Measurements from ENCODE around the gene EGFR.

EGFR gene

GRCh38 chr7:55107946-55108345 lies 89.1 kb downstream of the EGFR start:
- no peaks in the 10 kb centered on the region for H3K36me3 ChIP-seq
- H3K4me3 ChIP-seq, result no peak overlapping the region
- H3K4me1 ChIP-seq, result peaks cover 0 to 47% (median 25%) of the 10 kb centered on the region in 4 donors
- no peak for DNase-seq
- no peaks in the 10 kb centered on the region for H3K9me3 ChIP-seq
- H3K27me3 ChIP-seq, result no peaks in the 10 kb centered on the region
- intact Hi-C loops (cut with DNase I; ENCODE audit: low total_unique reads), result no loop called here
- no peak for TF ChIP-seq CTCF (IDR thresholded peaks at IDR 0.05)
- H3K27ac ChIP-seq, result no peak overlapping the region

DNA sequence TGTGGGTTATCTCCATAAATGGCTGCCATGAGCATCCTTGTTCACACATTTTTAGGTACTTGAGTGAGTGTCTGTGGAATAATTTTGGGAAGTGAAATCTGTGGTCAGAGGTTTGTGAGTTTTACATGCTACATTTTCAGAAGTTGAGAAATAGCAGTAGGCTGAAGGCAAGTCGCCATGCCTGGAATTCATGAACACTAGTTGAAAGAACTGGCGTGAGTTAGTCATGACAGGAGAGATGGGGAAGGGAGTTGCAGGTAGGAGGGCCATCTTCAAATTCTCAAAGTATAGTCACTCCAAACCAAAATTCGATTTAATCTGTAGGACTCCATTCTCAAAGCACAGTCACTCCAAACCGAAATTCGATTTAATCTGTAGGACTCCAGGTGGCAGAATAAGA lies 89.6 kb downstream of the EGFR start:
- no peak overlapping the region for H3K4me3 ChIP-seq
- DNase-seq, result no peak
- H3K27ac ChIP-seq, result no peak overlapping the region
- intact Hi-C loops (cut with DNase I; ENCODE audit: low total_unique reads), result no loop called here
- no peaks in the 10 kb centered on the region for H3K36me3 ChIP-seq
- peaks cover 0 to 47% (median 25%) of the 10 kb centered on the region in 4 donors for H3K4me1 ChIP-seq
- no peak for TF ChIP-seq CTCF (IDR thresholded peaks at IDR 0.05)
- no peaks in the 10 kb centered on the region for H3K9me3 ChIP-seq
- no peaks in the 10 kb centered on the region for H3K27me3 ChIP-seq

DNA sequence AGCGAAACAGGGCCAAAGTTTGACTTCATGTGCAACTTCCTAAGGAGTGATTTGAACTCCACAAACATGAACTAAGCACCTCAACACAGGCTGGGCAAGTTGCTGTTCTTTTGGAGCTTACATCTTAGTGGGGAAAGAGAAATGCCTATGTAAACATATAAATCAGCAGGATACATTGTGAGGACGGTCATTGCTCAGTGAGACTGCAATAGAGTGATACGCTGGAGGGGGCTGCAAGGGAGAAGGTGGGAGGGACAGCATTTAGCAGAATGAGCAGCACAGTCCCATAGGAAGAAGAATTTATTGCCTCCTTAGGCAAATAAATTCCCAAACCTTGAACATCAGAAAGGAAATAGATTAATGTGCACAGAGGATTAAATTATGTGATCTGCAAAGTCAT lies 90.0 kb downstream of the EGFR start:
- H3K36me3 ChIP-seq, result no peaks in the 10 kb centered on the region
- TF ChIP-seq CTCF (IDR thresholded peaks at IDR 0.05), result no peak
- no peak overlapping the region for H3K4me3 ChIP-seq
- H3K27me3 ChIP-seq, result no peaks in the 10 kb centered on the region
- H3K4me1 ChIP-seq, result peaks cover 0 to 47% (median 25%) of the 10 kb centered on the region in 4 donors
- no peak for DNase-seq
- no peaks in the 10 kb centered on the region for H3K9me3 ChIP-seq
- no peak overlapping the region for H3K27ac ChIP-seq
- intact Hi-C loops (cut with DNase I; ENCODE audit: low total_unique reads), result no loop called here

DNA sequence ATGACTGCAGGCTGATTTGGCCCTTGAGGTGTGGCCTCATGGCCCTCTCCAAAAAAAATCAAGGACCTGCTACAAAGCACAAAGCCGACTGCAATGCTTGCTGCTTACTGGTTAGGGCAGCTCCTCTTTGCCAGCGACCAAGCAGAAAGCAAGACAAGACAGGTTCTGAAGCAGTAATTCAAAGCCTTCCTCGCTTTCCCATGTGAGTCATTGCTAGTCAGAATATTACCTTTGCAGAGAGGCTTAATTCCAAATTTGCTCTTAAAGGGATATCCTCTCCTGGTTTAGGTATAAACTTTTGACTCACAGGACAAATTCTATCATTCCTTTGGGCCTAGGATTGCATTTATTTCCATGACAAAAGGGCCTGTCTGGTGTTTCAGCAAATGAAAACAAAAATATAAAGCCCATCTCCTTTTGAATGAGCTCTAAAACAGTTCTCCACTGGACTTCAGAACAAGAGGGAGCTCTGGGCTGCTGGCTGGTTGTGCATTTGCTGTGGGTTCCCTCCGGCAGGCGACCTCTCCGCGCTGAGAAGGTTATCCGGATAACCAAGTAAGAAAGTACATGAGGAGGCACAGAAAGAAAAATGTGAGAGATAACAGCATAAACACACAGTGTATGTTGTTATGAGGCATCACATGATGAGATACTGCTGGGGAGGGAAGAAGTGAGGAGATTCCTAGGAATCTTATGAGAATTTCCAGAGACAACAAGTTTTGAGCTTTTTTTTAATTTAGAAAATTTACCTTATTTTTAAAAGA lies 90.8 kb downstream of the EGFR start:
- Histone ChIP-seq H3K4me1 (peaks cover 0 to 43% (median 24%) of the 10 kb centered on the region in 4 donors), H3K27me3 (no peaks in the 10 kb centered on the region), H3K36me3 (no peaks in the 10 kb centered on the region), H3K4me3 (no peak overlapping the region), H3K9me3 (no peaks in the 10 kb centered on the region), H3K27ac (no peak overlapping the region)
- no peak for TF ChIP-seq CTCF (IDR thresholded peaks at IDR 0.05)
- intact Hi-C loops (cut with DNase I; ENCODE audit: low total_unique reads), result no loop called here
- DNase-seq, result no peak

DNA sequence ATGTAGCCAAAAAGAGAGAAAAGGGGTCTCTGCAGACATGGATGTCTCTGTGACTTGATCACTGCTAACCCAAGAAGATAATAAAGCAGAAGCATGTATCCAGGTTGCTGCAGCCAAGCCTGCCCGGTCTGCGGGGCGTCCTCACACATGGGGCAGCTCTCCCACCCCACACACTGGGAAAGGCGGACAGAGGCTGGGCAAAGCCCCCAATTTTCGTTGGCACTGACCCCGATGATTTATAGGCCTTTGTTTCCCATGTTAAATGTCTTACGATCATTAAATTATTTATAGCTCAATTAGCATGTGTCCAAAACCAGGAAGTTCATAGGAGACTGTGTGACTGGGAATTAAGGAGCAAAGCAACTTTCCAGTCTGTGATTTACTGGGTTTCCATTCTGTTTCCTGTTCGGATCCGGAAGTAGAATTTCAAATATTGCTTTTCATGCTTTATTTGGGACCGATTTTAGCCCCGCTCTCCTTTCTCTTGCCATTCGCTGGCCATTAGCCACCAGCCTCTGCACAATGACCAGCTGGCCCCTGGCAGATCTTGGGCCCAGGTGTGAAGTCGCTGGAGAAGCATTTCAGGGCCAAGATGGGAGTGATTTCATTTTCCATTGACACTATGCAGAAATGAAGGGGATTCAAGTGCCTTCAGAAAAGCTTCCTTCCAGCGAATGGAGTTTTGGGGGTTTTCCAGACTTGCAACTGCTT lies 91.6 kb downstream of the EGFR start:
- no peak for DNase-seq
- Histone ChIP-seq H3K9me3 (no peaks in the 10 kb centered on the region), H3K27me3 (no peaks in the 10 kb centered on the region), H3K4me1 (peaks cover 0 to 42% (median 17%) of the 10 kb centered on the region in 4 donors), H3K36me3 (no peaks in the 10 kb centered on the region), H3K27ac (no peak overlapping the region), H3K4me3 (no peak overlapping the region)
- TF ChIP-seq CTCF (IDR thresholded peaks at IDR 0.05), result no peak
- intact Hi-C loops (cut with DNase I; ENCODE audit: low total_unique reads), result no loop called here

Data from tibial artery (tissue), 4 donors.